ENCODE data around the gene LRRC7.

LRRC7 gene

GRCh38 chr1:70048336-70049094, 480.8 kb downstream of the LRRC7 start:
- peak; percentile 22 for DNase-seq

GRCh38 chr1:70051926-70052325, 484.2 kb downstream of the LRRC7 start:
- DNase-seq: no peak

- DNase-seq: no peak
Measured at GRCh38 chr1:70057500-70057899, 489.8 kb downstream of the LRRC7 start.

GRCh38 chr1:70061231-70061630, 493.5 kb downstream of the LRRC7 start:
- no peak for DNase-seq

GRCh38 chr1:70063861-70064260, 496.1 kb downstream of the LRRC7 start:
- DNase-seq: no peak

- DNase-seq: no peak
Measured at GRCh38 chr1:70066711-70067110, 499.0 kb downstream of the LRRC7 start.

- peak; percentile 60 for DNase-seq
Measured at GRCh38 chr1:70071601-70072000, 503.9 kb downstream of the LRRC7 start.

- peak; percentile 62 for DNase-seq
Measured at GRCh38 chr1:70072231-70072751, 504.6 kb downstream of the LRRC7 start.

GRCh38 chr1:70075761-70076160, 508.0 kb downstream of the LRRC7 start:
- DNase-seq: peak; percentile 30

- DNase-seq: no peak
Measured at GRCh38 chr1:70077066-70077465, 509.3 kb downstream of the LRRC7 start.

GRCh38 chr1:70079546-70079945, 511.8 kb downstream of the LRRC7 start:
- DNase-seq: no peak

- peak; percentile 6 for DNase-seq
Measured at GRCh38 chr1:70083519-70083918, 515.8 kb downstream of the LRRC7 start.

- peak; percentile 66 for DNase-seq
Measured at GRCh38 chr1:70084314-70084915, 516.7 kb downstream of the LRRC7 start.

- DNase-seq: no peak
Measured at GRCh38 chr1:70085521-70085920, 517.8 kb downstream of the LRRC7 start.

GRCh38 chr1:70086897-70087296, 519.2 kb downstream of the LRRC7 start:
- DNase-seq: no peak

- DNase-seq: peak; percentile 54
Measured at GRCh38 chr1:70090141-70090540, 522.4 kb downstream of the LRRC7 start.

GRCh38 chr1:70090875-70091274, 523.2 kb downstream of the LRRC7 start:
- peak; percentile 79 for DNase-seq

GRCh38 chr1:70091811-70092210, 524.1 kb downstream of the LRRC7 start:
- DNase-seq: no peak

- no peak for DNase-seq
Measured at GRCh38 chr1:70092526-70092925, 524.8 kb downstream of the LRRC7 start.

GRCh38 chr1:70093250-70093975, 525.7 kb downstream of the LRRC7 start:
- no peak for DNase-seq

GRCh38 chr1:70101231-70101630, 533.5 kb downstream of the LRRC7 start:
- DNase-seq: no peak

- no peak for DNase-seq
Measured at GRCh38 chr1:70101774-70102173, 534.1 kb downstream of the LRRC7 start.

- no peak for DNase-seq
Measured at GRCh38 chr1:70103770-70104169, 536.0 kb downstream of the LRRC7 start.

- no peak for DNase-seq
Measured at GRCh38 chr1:70109241-70109640, 541.5 kb downstream of the LRRC7 start.
